Measurements from ENCODE around the gene FOXP3.

DNA sequence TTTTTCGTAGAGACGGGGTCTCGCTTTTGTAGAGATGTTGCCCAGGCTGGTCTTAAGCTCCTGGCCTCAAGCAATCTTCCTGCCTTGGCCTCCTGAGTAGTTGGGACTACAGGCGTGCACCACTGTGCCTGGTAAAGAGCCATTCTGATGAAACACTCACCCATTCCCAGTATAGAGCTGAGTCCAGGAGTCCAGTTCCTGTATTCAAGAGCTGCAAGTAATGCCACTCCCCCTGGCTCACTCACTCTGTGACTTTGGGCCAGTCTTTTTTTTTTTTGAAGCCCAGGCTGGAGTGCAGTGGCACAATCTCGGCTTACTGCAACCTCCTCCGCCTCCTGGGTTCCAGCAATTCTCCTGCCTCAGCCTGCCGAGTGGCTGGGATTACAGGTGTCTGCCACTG is 25.8 kb downstream of the FOXP3 start:
- TF ChIP-seq POLR2A (IDR thresholded peaks at IDR 0.05; ENCODE audit: low read length) (no peak), GATA1 (IDR thresholded peaks at IDR 0.05; ENCODE audit: low read depth, low read length) (no peak)
